ENCODE data around the gene USP32.

- TF ChIP-seq CTCF (IDR thresholded peaks at IDR 0.05) (no peak), POLR2A (IDR thresholded peaks at IDR 0.05) (no peak)
Measured at GRCh38 chr17:60304502-60304901, 87.4 kb downstream of the USP32 start.
